ENCODE measurements around the gene UPK3A. TPM values are rescaled to one million over a fixed set of nuclear protein-coding genes. Genes with fewer than 3 reads are reported as not detected.

Gene UPK3A
- total RNA-seq, 1 experiment from 2014 or later, result 1.0 TPM

DNA sequence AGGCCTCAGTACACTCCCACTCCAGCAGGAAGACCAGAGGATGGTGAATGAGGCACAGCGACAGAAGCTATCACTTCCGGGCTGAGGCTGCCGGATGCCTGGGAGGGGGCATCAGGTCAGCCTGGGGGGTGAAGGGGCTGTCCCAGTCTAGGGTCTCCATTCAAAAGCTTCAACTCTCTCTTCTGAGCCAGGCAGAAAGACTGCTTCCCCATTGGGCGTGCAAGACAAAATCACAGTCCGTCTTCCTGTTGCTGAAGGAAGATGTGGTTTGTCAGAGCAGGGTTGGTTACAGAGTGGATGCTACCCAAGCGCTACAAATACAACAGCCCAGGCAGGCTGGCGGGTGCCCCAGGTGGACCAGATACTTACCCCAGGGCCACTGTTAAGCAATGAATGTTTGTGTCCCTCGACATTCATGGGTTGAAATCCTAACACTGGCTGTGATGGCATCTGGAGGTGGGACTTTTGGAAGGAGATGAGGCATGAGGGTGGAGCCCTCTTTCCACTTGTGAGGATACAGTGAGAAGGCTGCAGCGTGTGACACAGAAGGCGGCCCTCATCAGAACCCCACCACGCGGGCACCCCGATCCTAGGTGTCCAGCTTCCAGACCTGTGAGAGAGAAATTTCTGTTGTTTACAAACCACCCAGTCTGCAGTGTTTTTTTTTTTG, 12.0 kb downstream of the UPK3A start:
- H3K27ac ChIP-seq, result no peak overlapping the region
- intact Hi-C loops (cut with micrococcal nuclease; ENCODE audit: unreplicated experiment), result no loop called here
- no peaks in the 10 kb centered on the region; the same call in 1 of the 2 replicates for H3F3A ChIP-seq (ENCODE audit: insufficient read depth, low read depth)
- BruUV-seq (replicated peaks), result no TSS peak
- DNase-seq, result no peak
- POLR2A ChIA-PET (ENCODE audit: unreplicated experiment), result no interaction called here
- no peaks in the 10 kb centered on the region for H3K79me2 ChIP-seq (ENCODE audit: low read depth)
- H3K4me2 ChIP-seq, result no peak overlapping the region
- peaks cover 12% of the 10 kb centered on the region; the same call in 1 of the 2 replicates for H3K4me1 ChIP-seq (replicated peaks; ENCODE audit: insufficient read depth)
- no peaks in the 10 kb centered on the region for H3K27me3 ChIP-seq (ENCODE audit: insufficient read depth, low read depth)
- no peaks in the 10 kb centered on the region for H3K9me2 ChIP-seq (ENCODE audit: insufficient read depth)
- no peaks in the 10 kb centered on the region for H4K20me1 ChIP-seq (ENCODE audit: insufficient read depth)
- TF ChIP-seq, protein P1, sequence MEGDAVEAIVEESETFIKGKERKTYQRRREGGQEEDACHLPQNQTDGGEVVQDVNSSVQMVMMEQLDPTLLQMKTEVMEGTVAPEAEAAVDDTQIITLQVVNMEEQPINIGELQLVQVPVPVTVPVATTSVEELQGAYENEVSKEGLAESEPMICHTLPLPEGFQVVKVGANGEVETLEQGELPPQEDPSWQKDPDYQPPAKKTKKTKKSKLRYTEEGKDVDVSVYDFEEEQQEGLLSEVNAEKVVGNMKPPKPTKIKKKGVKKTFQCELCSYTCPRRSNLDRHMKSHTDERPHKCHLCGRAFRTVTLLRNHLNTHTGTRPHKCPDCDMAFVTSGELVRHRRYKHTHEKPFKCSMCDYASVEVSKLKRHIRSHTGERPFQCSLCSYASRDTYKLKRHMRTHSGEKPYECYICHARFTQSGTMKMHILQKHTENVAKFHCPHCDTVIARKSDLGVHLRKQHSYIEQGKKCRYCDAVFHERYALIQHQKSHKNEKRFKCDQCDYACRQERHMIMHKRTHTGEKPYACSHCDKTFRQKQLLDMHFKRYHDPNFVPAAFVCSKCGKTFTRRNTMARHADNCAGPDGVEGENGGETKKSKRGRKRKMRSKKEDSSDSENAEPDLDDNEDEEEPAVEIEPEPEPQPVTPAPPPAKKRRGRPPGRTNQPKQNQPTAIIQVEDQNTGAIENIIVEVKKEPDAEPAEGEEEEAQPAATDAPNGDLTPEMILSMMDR (conservative IDR thresholded peaks at IDR 0.05), result no peak
- TF ChIP-seq EZH2 (IDR thresholded peaks at IDR 0.05; ENCODE audit: low read depth), result no peak
- CTCF ChIA-PET, result no interaction called here
- no peaks in the 10 kb centered on the region for H3K36me3 ChIP-seq (ENCODE audit: low read depth)
- no peak overlapping the region for H2AFZ ChIP-seq
- no peaks in the 10 kb centered on the region for H3K9me3 ChIP-seq (ENCODE audit: insufficient read depth, low read depth)
- no peak overlapping the region for H3K4me3 ChIP-seq

DNA sequence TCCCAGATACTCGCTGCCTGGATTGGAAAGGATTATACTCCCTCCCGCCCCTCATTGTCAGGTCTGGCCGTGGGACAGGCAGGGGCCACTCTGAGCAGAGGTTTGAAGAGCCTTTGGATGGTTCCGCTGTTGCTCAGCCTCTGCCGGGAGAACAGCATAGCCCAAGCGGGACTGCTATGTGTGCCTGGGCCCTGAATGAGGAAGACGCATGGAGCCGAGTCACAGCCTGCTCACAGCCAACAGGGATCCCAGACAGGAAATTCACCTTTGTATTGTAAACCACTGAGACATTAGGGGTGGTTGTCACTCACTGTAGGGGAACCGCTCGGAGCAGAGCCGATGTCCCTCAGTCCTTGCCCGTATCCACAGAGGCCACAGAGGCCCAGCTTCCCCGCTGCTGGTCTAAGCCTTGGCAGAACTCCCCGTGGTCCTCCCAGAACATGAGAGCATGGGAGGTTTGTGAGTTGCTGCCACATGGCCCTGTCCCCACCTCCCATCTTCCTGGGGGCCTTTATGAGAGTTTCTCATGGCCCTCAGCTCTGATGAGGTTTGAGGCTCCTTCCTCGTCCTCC, 14.3 kb downstream of the UPK3A start:
- no peaks in the 10 kb centered on the region for H3K27me3 ChIP-seq (ENCODE audit: insufficient read depth, low read depth)
- intact Hi-C loops (cut with micrococcal nuclease; ENCODE audit: unreplicated experiment), result no loop called here
- H3K9me3 ChIP-seq (ENCODE audit: insufficient read depth, low read depth), result no peaks in the 10 kb centered on the region
- no peaks in the 10 kb centered on the region for H3K9me2 ChIP-seq (ENCODE audit: insufficient read depth)
- DNase-seq, result no peak
- no peaks in the 10 kb centered on the region for H4K20me1 ChIP-seq (ENCODE audit: insufficient read depth)
- H3K27ac ChIP-seq, result no peak overlapping the region
- no peaks in the 10 kb centered on the region for H3K36me3 ChIP-seq (ENCODE audit: low read depth)
- no TSS peak for BruUV-seq (replicated peaks)
- ChIA-PET POLR2A (ENCODE audit: unreplicated experiment) (no interaction called here), CTCF (interaction anchor here (0.6 kb wide), 1 partner anchor 228 kb away, joined by 12 read pairs; no protein-coding TSS in a partner anchor)
- H2AFZ ChIP-seq, result no peak overlapping the region
- TF ChIP-seq, protein P1 (conservative IDR thresholded peaks at IDR 0.05), result no peak
- no peak for TF ChIP-seq EZH2 (IDR thresholded peaks at IDR 0.05; ENCODE audit: low read depth)
- H3F3A ChIP-seq (ENCODE audit: insufficient read depth, low read depth), result peaks cover 7% of the 10 kb centered on the region; the same call in 1 of the 2 replicates
- no peaks in the 10 kb centered on the region for H3K79me2 ChIP-seq (ENCODE audit: low read depth)
- H3K4me1 ChIP-seq (replicated peaks; ENCODE audit: insufficient read depth), result peaks cover 14% of the 10 kb centered on the region; the same call in 1 of the 2 replicates
- no peak overlapping the region for H3K4me3 ChIP-seq
- H3K4me2 ChIP-seq, result no peak overlapping the region

DNA sequence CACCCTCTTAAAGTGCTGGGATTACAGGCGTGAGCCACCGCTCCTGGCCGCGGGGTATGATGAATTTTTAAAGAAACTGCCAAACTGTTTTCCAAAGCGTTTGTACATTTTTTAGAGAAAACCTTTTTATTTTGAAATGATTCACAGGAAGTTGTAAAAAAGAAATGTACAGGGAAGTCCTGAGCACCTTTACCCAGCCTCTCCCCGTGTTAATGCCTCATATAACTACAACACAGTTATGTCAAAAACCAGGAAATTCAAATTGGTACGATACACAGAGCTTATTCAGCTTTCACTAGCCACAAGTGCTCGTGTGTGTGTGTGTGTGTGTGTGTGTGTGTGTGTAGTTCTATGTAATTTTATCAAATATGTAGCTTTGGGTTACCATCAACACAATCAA, 18.0 kb downstream of the UPK3A start:
- Histone ChIP-seq H4K20me1 (ENCODE audit: insufficient read depth) (no peaks in the 10 kb centered on the region), H3K27ac (no peak overlapping the region), H3K79me2 (ENCODE audit: low read depth) (no peaks in the 10 kb centered on the region), H2AFZ (no peak overlapping the region), H3F3A (ENCODE audit: insufficient read depth, low read depth) (peaks cover 7% of the 10 kb centered on the region; the same call in 1 of the 2 replicates), H3K9me3 (ENCODE audit: insufficient read depth, low read depth) (no peaks in the 10 kb centered on the region), H3K9me2 (ENCODE audit: insufficient read depth) (no peaks in the 10 kb centered on the region), H3K27me3 (ENCODE audit: insufficient read depth, low read depth) (no peaks in the 10 kb centered on the region), H3K4me1 (replicated peaks; ENCODE audit: insufficient read depth) (peaks cover 19% of the 10 kb centered on the region), H3K4me2 (no peak overlapping the region), H3K4me3 (no peak overlapping the region), H3K36me3 (ENCODE audit: low read depth) (no peaks in the 10 kb centered on the region)
- POLR2A ChIA-PET (ENCODE audit: unreplicated experiment), result no interaction called here
- intact Hi-C loops (cut with micrococcal nuclease; ENCODE audit: unreplicated experiment), result no loop called here
- TF ChIP-seq, protein P1 (conservative IDR thresholded peaks at IDR 0.05), result no peak
- no peak for TF ChIP-seq EZH2 (IDR thresholded peaks at IDR 0.05; ENCODE audit: low read depth)
- CTCF ChIA-PET, result no interaction called here
- no peak for DNase-seq
- no TSS peak for BruUV-seq (replicated peaks)
